RWPE2 (cell line): Measurements from ENCODE around the gene NDRG4.

ENCODE experiments used
- ATAC-seq: fragments of 200-7000 bp; cut with Tn5 transposase; 3 replicates; pipeline ENCODE4 v1.9.1; 2021; ENCODE audit warnings: low read depth
- DNase-seq: peaks from one replicate; pipeline ENCODE4 v3.0.0-alpha.2; 2020; ENCODE audit warnings: low spot score
- H3K27ac ChIP-seq: fragments of 450-650 bp; 2 replicates; pipeline ENCODE4 v1.5.1; 2017; ENCODE audit warnings: mild to moderate bottlenecking; ENCODE audit not compliant: poor library complexity, severe bottlenecking
- H3K27me3 ChIP-seq: fragments of 250-450 bp; sonication (Bioruptor Pico); 2 replicates; pipeline ENCODE4 v1.5.1; 2021; ENCODE audit warnings: mild to moderate bottlenecking, moderate library complexity; ENCODE audit not compliant: insufficient read depth, poor library complexity, severe bottlenecking
- H3K36me3 ChIP-seq: fragments of 250-450 bp; sonication (Bioruptor Pico); 2 replicates; pipeline ENCODE4 v1.5.1; 2020; ENCODE audit warnings: low read depth, mild to moderate bottlenecking, moderate library complexity
- H3K4me1 ChIP-seq: fragments of 250-450 bp; sonication (Bioruptor Pico); 2 replicates; pipeline ENCODE4 v1.5.1; 2021; ENCODE audit warnings: mild to moderate bottlenecking, moderate library complexity; ENCODE audit not compliant: insufficient read depth, poor library complexity, severe bottlenecking
- H3K4me3 ChIP-seq: fragments of 250-450 bp; sonication (Bioruptor Pico); 2 replicates; pipeline ENCODE4 v1.5.1; 2021; ENCODE audit warnings: mild to moderate bottlenecking, moderate library complexity; ENCODE audit not compliant: severe bottlenecking
- H3K9me3 ChIP-seq: fragments of 250-450 bp; sonication (Bioruptor Pico); 2 replicates; pipeline ENCODE4 v1.5.1; 2021; ENCODE audit warnings: mild to moderate bottlenecking, moderate library complexity; ENCODE audit not compliant: severe bottlenecking
- CTCF ChIP-seq: fragments of 450-650 bp; IDR thresholded peaks from one replicate; pipeline ENCODE4 v1.5.1; 2017; ENCODE audit warnings: mild to moderate bottlenecking, moderate library complexity; ENCODE audit not compliant: poor library complexity, severe bottlenecking

Gene NDRG4

GRCh38 chr16:58500430-58501241 is 693 bp downstream of the NDRG4 start:
- no peaks in the 10 kb centered on the region for H3K9me3 ChIP-seq
- ATAC-seq, result peak; percentile 13; the same call in 2 of the 3 replicates
- no peaks in the 10 kb centered on the region for H3K4me1 ChIP-seq
- H3K27me3 ChIP-seq, result no peaks in the 10 kb centered on the region
- no peaks in the 10 kb centered on the region for H3K36me3 ChIP-seq
- H3K27ac ChIP-seq, result no peak overlapping the region
- H3K4me3 ChIP-seq, result peak overlapping the region; percentile 24
- TF ChIP-seq CTCF, result no peak
- peak; percentile 65 for DNase-seq

GRCh38 chr16:58501242-58502131 is 1.5 kb downstream of the NDRG4 start:
- Histone ChIP-seq H3K4me3 (peak overlapping the region; percentile 24), H3K27ac (no peak overlapping the region)

GRCh38 chr16:58502217-58502921 is 2.4 kb downstream of the NDRG4 start:
- H3K27me3 ChIP-seq, result no peaks in the 10 kb centered on the region
- no peaks in the 10 kb centered on the region for H3K9me3 ChIP-seq
- H3K4me3 ChIP-seq, result no peak overlapping the region
- ATAC-seq (no peak), DNase-seq (peak; percentile 28)
- H3K4me1 ChIP-seq, result no peaks in the 10 kb centered on the region
- no peak for TF ChIP-seq CTCF
- no peak overlapping the region for H3K27ac ChIP-seq
- H3K36me3 ChIP-seq, result no peaks in the 10 kb centered on the region

More at GRCh38 chr16:58501242-58502131, 1.5 kb downstream of the NDRG4 start:
- ATAC-seq (peak; percentile 11; the same call in 1 of the 3 replicates), DNase-seq (peak; percentile 56)
- no peak for TF ChIP-seq CTCF
- Histone ChIP-seq H3K27me3 (no peaks in the 10 kb centered on the region), H3K36me3 (no peaks in the 10 kb centered on the region), H3K9me3 (no peaks in the 10 kb centered on the region), H3K4me1 (no peaks in the 10 kb centered on the region)

GRCh38 chr16:58503166-58503862 is 3.4 kb downstream of the NDRG4 start:
- Histone ChIP-seq H3K9me3 (no peaks in the 10 kb centered on the region), H3K36me3 (no peaks in the 10 kb centered on the region), H3K27me3 (no peaks in the 10 kb centered on the region), H3K4me1 (no peaks in the 10 kb centered on the region), H3K27ac (no peak overlapping the region), H3K4me3 (no peak overlapping the region)
- no peak for TF ChIP-seq CTCF
- DNase-seq (peak; percentile 37), ATAC-seq (no peak)
